Fibroblast of peridontal ligament (primary cell): ENCODE measurements around the gene RHOT1.
"Not testable (repeated sequence)": the region's sequence is repeated elsewhere in the genome, so short reads cannot be mapped to it uniquely, and the experiment has no call there.

Source experiments
- DNase-seq: peaks from one replicate; pipeline ENCODE4 v3.0.0-alpha.2; 2010; ENCODE audit errors: extremely low read depth

Gene RHOT1

GRCh38 chr17:32124985-32125847 is 17.1 kb upstream of the RHOT1 start:
- DNase-seq: no peak

- no peak for DNase-seq
Observed at GRCh38 chr17:32125848-32126153, 16.5 kb upstream of the RHOT1 start.

- DNase-seq: no peak
Observed at GRCh38 chr17:32126325-32126724, 16.0 kb upstream of the RHOT1 start.

- no peak for DNase-seq
Observed at GRCh38 chr17:32126746-32127145, 15.6 kb upstream of the RHOT1 start.

- peak; percentile 74 for DNase-seq
Observed at GRCh38 chr17:32127158-32127897, 15.0 kb upstream of the RHOT1 start.

GRCh38 chr17:32128470-32128869 is 13.8 kb upstream of the RHOT1 start:
- not testable (repeated sequence) for DNase-seq

GRCh38 chr17:32135497-32136117 is 6.7 kb upstream of the RHOT1 start:
- DNase-seq: not testable (repeated sequence)

GRCh38 chr17:32136856-32137255 is 5.4 kb upstream of the RHOT1 start:
- DNase-seq: no peak

GRCh38 chr17:32139504-32139903 is 2.8 kb upstream of the RHOT1 start:
- DNase-seq: not testable (repeated sequence)

- DNase-seq: peak; percentile 91
Observed at GRCh38 chr17:32141258-32141657, 1.0 kb upstream of the RHOT1 start.

- no peak for DNase-seq
Observed at GRCh38 chr17:32141679-32142037, 644 bp upstream of the RHOT1 start.

- DNase-seq: peak; percentile 75
Observed at GRCh38 chr17:32142857-32143526, 690 bp downstream of the RHOT1 start.

- DNase-seq: no peak
Observed at GRCh38 chr17:32143527-32143870, 1.2 kb downstream of the RHOT1 start.

GRCh38 chr17:32144442-32144841 is 2.1 kb downstream of the RHOT1 start:
- DNase-seq: not testable (repeated sequence)

- DNase-seq: no peak
Observed at GRCh38 chr17:32148351-32148750, 6.0 kb downstream of the RHOT1 start.

GRCh38 chr17:32150358-32150757 is 8.1 kb downstream of the RHOT1 start:
- DNase-seq: no peak

GRCh38 chr17:32152130-32152529 is 9.8 kb downstream of the RHOT1 start:
- no peak for DNase-seq

GRCh38 chr17:32155896-32156295 is 13.6 kb downstream of the RHOT1 start:
- peak; percentile 22 for DNase-seq

GRCh38 chr17:32156656-32157055 is 14.4 kb downstream of the RHOT1 start:
- no peak for DNase-seq

- DNase-seq: peak; percentile 46
Observed at GRCh38 chr17:32157225-32157624, 14.9 kb downstream of the RHOT1 start.

GRCh38 chr17:32158870-32159585 is 16.7 kb downstream of the RHOT1 start:
- DNase-seq: no peak
